ENCODE measurements around the gene UMODL1.

DNA sequence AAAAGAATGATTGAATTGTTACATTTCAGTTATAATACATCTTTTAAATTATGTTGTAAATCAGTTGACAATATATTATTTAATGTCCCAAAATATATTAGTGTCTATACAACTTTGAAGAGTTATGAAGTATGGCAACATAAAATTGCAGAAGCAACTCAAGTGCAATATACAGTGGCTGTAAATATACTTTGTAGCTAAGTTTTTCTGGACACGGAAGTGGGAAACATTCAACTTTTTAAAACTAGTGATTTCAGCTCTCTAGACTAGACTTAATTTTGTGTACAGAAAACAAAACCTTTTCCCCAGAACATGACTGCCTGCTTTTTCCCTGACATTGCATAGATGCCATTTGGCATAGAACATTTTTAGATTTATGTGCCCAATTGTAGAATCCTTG, 118.3 kb downstream of the UMODL1 start:
- TF ChIP-seq TAF1 (IDR thresholded peaks at IDR 0.05; ENCODE audit: low read depth, low read length), result no peak
- no peak for TF ChIP-seq POLR2AphosphoS5 (IDR thresholded peaks at IDR 0.05; ENCODE audit: low read depth, low read length)
- no peak for TF ChIP-seq SPI1 (IDR thresholded peaks at IDR 0.05; ENCODE audit: low read depth, low read length)
- no peak for TF ChIP-seq POLR2A (IDR thresholded peaks at IDR 0.05; ENCODE audit: low read depth, low read length)
- TF ChIP-seq POU2F2 (IDR thresholded peaks at IDR 0.05; ENCODE audit: low read depth, low read length), result no peak
- TF ChIP-seq PAX5 (IDR thresholded peaks at IDR 0.05; ENCODE audit: insufficient read depth, low read length, severe bottlenecking), result no peak
